Endothelial cell of umbilical vein (primary cell): ENCODE measurements around the gene CEP192. TPM values are rescaled to one million over a fixed set of nuclear protein-coding genes. Genes with fewer than 3 reads are reported as not detected.

ENCODE experiments used
- BruUV-seq: library from RNA; stranded (reverse); fragments of 400-500 nt; replicated peaks from 2 replicates; lab custom pipeline; 2021; lab: Mats Ljungman, UMichigan
- CTCF ChIA-PET: fragments of 300-600, 350-600 bp; sonication (Branson Sonifier 250); formaldehyde crosslinking; loops from one replicate; lab custom pipeline; 2021; ENCODE audit warnings: antibody characterized with exemption, inconsistent platforms; lab: Charles Lee
- POLR2A ChIA-PET: fragments of 300-600, 350-600 bp; sonication (Branson Sonifier 250); formaldehyde crosslinking; loops from one replicate; lab custom pipeline; 2021; ENCODE audit warnings: antibody characterized with exemption, inconsistent platforms; lab: Charles Lee
- DNase-seq: peaks from one replicate; pipeline ENCODE4 v3.0.0-alpha.2; 2011; ENCODE audit warnings: low read depth, low spot score
- FAIRE-seq: peaks from 2 replicates; lab custom pipeline; 2011; peaks lifted over from hg19 to GRCh38; lab: Jason Lieb, UNC
- H2AFZ ChIP-seq: 2 replicates; pipeline ENCODE4 v1.6.0; 2012; ENCODE audit warnings: low read depth, low read length, control low read depth, inconsistent platforms
- H3K27ac ChIP-seq: 2 replicates; pipeline ENCODE4 v1.5.1; 2011; ENCODE audit warnings: low read depth, mild to moderate bottlenecking, control low read depth, low read length, moderate library complexity; ENCODE audit not compliant: insufficient read depth
- H3K27me3 ChIP-seq, 2 experiments: 2 replicates each; pipeline versions ENCODE4 v1.6.0 to v1.6.1; 2011; ENCODE audit warnings: low read length in 2 of 2, mixed read lengths in 1 of 2; ENCODE audit not compliant: control insufficient read depth in 2 of 2, insufficient read depth in 2 of 2
- H3K36me3 ChIP-seq, 2 experiments: 2 replicates in 1 of 2; 3 replicates in 1 of 2; pipeline ENCODE4 v1.5.1; 2011; ENCODE audit warnings: low read length in 2 of 2, mild to moderate bottlenecking in 1 of 2, moderate library complexity in 1 of 2; ENCODE audit not compliant: control insufficient read depth in 2 of 2, insufficient read depth in 2 of 2; ENCODE audit errors: extremely low read depth in 1 of 2
- H3K4me1 ChIP-seq: 3 replicates; pipeline ENCODE4 v1.5.1; 2011; ENCODE audit warnings: mild to moderate bottlenecking, low read length; ENCODE audit not compliant: control insufficient read depth, insufficient read depth; ENCODE audit errors: extremely low read depth
- H3K4me2 ChIP-seq: 2 replicates; pipeline ENCODE4 v1.6.1; 2011; ENCODE audit warnings: low read length, control low read depth, mixed read lengths; ENCODE audit not compliant: insufficient read depth
- H3K4me3 ChIP-seq, 3 experiments: fragments of 200-600 bp in 1 of 3; sonication (generic), shearing (Covaris generic) in 1 of 3; replicated peaks in 1 of 3; 2 replicates each; pipeline ENCODE4 v1.5.1; 2011 to 2016; ENCODE audit warnings: control low read depth in 3 of 3, low read length in 3 of 3, mild to moderate bottlenecking in 2 of 3, inconsistent platforms in 1 of 3, low read depth in 1 of 3, moderate library complexity in 1 of 3; ENCODE audit not compliant: insufficient read depth in 1 of 3
- H3K79me2 ChIP-seq: 2 replicates; pipeline ENCODE4 v1.6.0; 2012; ENCODE audit warnings: low read length, inconsistent platforms; ENCODE audit not compliant: control insufficient read depth, insufficient read depth
- H3K9ac ChIP-seq: replicated peaks from 2 replicates; pipeline ENCODE3; 2011; ENCODE audit warnings: low read length, control low read depth; ENCODE audit not compliant: insufficient read depth; ENCODE audit errors: extremely low read depth
- H3K9me1 ChIP-seq: replicated peaks from 3 replicates; pipeline ENCODE4 v1.6.0; 2011; ENCODE audit warnings: mild to moderate bottlenecking, low read length; ENCODE audit not compliant: control insufficient read depth, insufficient read depth; ENCODE audit errors: extremely low read depth
- H3K9me3 ChIP-seq: replicated peaks from 2 replicates; pipeline ENCODE4 v1.5.1; 2012; ENCODE audit warnings: low read length, inconsistent platforms; ENCODE audit not compliant: control insufficient read depth, insufficient read depth
- H4K20me1 ChIP-seq: replicated peaks from 2 replicates; pipeline ENCODE3; 2011; ENCODE audit warnings: mild to moderate bottlenecking, low read length; ENCODE audit not compliant: control insufficient read depth, insufficient read depth; ENCODE audit errors: extremely low read depth
- CTCF ChIP-seq, 2 donors: IDR thresholded peaks; 1 replicate in 1 of 2; 2 replicates in 1 of 2; pipeline ENCODE4 v1.5.1; 2011; ENCODE audit warnings: low read length in 2 of 2, mild to moderate bottlenecking in 2 of 2, moderate library complexity in 2 of 2, control low read depth in 1 of 2, inconsistent platforms in 1 of 2, low read depth in 1 of 2; ENCODE audit not compliant: insufficient read depth in 1 of 2; ENCODE audit errors: extremely low read depth in 1 of 2
- FOS ChIP-seq: IDR thresholded peaks from 2 replicates; pipeline ENCODE4 v1.6.1; 2011; ENCODE audit warnings: mild to moderate bottlenecking, low read length, moderate library complexity, borderline replicate concordance; ENCODE audit not compliant: insufficient read depth
- GATA2 ChIP-seq: IDR thresholded peaks from 2 replicates; pipeline ENCODE4 v1.7.0; 2011; ENCODE audit warnings: low read depth, mild to moderate bottlenecking, moderate library complexity, mixed read lengths, low read length; ENCODE audit not compliant: insufficient read length, insufficient read depth
- JUN ChIP-seq: IDR thresholded peaks from 2 replicates; pipeline ENCODE4 v1.6.1; 2011; ENCODE audit warnings: borderline replicate concordance, low read depth; ENCODE audit not compliant: insufficient read length, insufficient read depth
- MAX ChIP-seq: IDR thresholded peaks from 2 replicates; pipeline ENCODE4 v1.6.1; 2011; ENCODE audit not compliant: insufficient read depth, insufficient read length
- MYC ChIP-seq: IDR thresholded peaks from one replicate; pipeline ENCODE4 v1.6.1; 2011; ENCODE audit warnings: mild to moderate bottlenecking, low read depth, low read length
- POLR2AphosphoS5 ChIP-seq: IDR thresholded peaks from 2 replicates; pipeline ENCODE4 v1.6.1; 2012; ENCODE audit warnings: low read depth, mild to moderate bottlenecking, control low read depth, low read length, moderate library complexity; ENCODE audit not compliant: insufficient read depth
- dilution Hi-C: fragments of 300-500 bp; cut with MboI; formaldehyde crosslinking; loops from one replicate; pipeline ENCODE4 v1.15.0; 2019; ENCODE audit warnings: low sequenced_read_pairs; ENCODE audit not compliant: extremely low pct_ligation_motif_present
- intact Hi-C: fragments of 100-400 bp; cut with micrococcal nuclease; formaldehyde crosslinking; loops from one replicate; pipeline ENCODE4 v1.10.0; 2022
- polyA plus RNA-seq, 4 experiments: library from polyadenylated mRNA; depleted of rRNA in 3 of 4; stranded (reverse) in 3 of 4; unstranded in 1 of 4; fragments of >200 nt; gene quantifications; 2 replicates each; pipeline versions ENCODE4 v1.2.1 to v1.2.3, GENCODE V29; 2011 to 2012; ENCODE audit warnings: missing spikeins in 1 of 4
- total RNA-seq: library from RNA; stranded (reverse); gene quantifications from 2 replicates; pipeline ENCODE4 v1.2.3, GENCODE V29; 2021

CEP192 gene
- total and polyA plus RNA-seq, 2 donors (not counting 3 experiments of a cell fraction or from before 2014, with no cell fraction given), result 14.5 to 22.9 TPM

DNA sequence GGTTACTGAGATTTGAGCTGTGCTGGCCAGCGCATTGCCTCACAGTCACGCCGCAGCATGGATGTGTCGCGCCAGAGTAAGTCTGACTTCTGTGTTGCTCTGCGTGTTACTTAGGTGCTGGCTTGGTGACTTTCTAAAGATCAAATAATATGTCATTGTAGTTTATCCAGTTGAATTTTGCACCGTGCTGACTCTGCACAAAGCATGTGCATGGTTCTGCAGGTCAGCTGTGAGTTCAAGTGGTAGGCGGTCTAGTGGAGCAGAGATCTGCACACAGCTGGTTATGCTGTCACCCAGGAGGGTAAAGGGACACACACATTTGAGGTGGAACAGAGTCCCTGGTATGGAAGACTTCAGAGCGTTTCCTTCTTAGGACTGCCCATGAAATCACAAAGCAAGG lies 105.1 kb downstream of the CEP192 start:
- peaks cover 17 to 20% of the 10 kb centered on the region in 2 experiments for H3K36me3 ChIP-seq
- BruUV-seq, result no TSS peak
- CTCF ChIA-PET, result no interaction called here

More for the DNA sequence above, 105.1 kb downstream of the CEP192 start:
- POLR2A ChIA-PET, result no interaction called here
- no peaks in the 10 kb centered on the region for H3K79me2 ChIP-seq
- no peak overlapping the region for H3K9ac ChIP-seq
- H2AFZ ChIP-seq, result no peak overlapping the region
- H3K27me3 ChIP-seq, result no peaks in the 10 kb centered on the region
- DNase-seq (no peak), FAIRE-seq (no peak)
- H3K9me3 ChIP-seq, result no peaks in the 10 kb centered on the region
- intact Hi-C loops, result no loop called here
- H3K27ac ChIP-seq, result no peak overlapping the region
- no peaks in the 10 kb centered on the region for H3K4me1 ChIP-seq
- TF ChIP-seq CTCF (IDR thresholded peaks at IDR 0.05; ENCODE audit: extremely low read depth in 1 of 2, insufficient read depth in 1 of 2, low read depth in 1 of 2, low read length in 2 of 2) (no peak), FOS (no peak), MAX (no peak), MYC (no peak), POLR2AphosphoS5 (no peak), JUN (no peak), GATA2 (no peak)
- H4K20me1 ChIP-seq, result no peaks in the 10 kb centered on the region
- dilution Hi-C loops, result no loop called here
- H3K4me3 ChIP-seq, result no peak overlapping the region
- H3K4me2 ChIP-seq, result no peak overlapping the region
- H3K9me1 ChIP-seq, result no peaks in the 10 kb centered on the region
